ENCODE data around the gene ANK3. TPM values are rescaled to one million over a fixed set of nuclear protein-coding genes. Genes with fewer than 3 reads are reported as not detected.
"Not testable (repeated sequence)": the region's sequence is repeated elsewhere in the genome, so short reads cannot be mapped to it uniquely, and the experiment has no call there.

ANK3 gene
- total RNA-seq, 2 donors from 2014 or later: 33.3 to 51.4 TPM

- H3K27ac Mint-ChIP-seq: no peak overlapping the region
- no peaks in the 10 kb centered on the region for H3K9me3 Mint-ChIP-seq
- no peaks in the 10 kb centered on the region for H3K27me3 Mint-ChIP-seq (ENCODE audit: low read depth)
- H3K36me3 Mint-ChIP-seq (ENCODE audit: insufficient read depth in 2 of 2): no peaks in the 10 kb centered on the region
- H3K4me3 Mint-ChIP-seq: no peak overlapping the region
- H3K4me1 Mint-ChIP-seq (ENCODE audit: low read depth): no peaks in the 10 kb centered on the region
- ATAC-seq (replicated peaks in 1 of 2): no peak
- DNase-seq: no peak
Observed at GRCh38 chr10:60041489-60042133, 348.1 kb downstream of the ANK3 start.

GRCh38 chr10:60040014-60040662, 349.5 kb downstream of the ANK3 start:
- ATAC-seq (replicated peaks in 1 of 2): no peak
- Mint-ChIP-seq H3K27ac (no peak overlapping the region), H3K9me3 (no peaks in the 10 kb centered on the region), H3K36me3 (ENCODE audit: insufficient read depth in 2 of 2) (no peaks in the 10 kb centered on the region), H3K4me1 (ENCODE audit: low read depth) (no peaks in the 10 kb centered on the region), H3K4me3 (no peak overlapping the region), H3K27me3 (ENCODE audit: low read depth) (no peaks in the 10 kb centered on the region)
- DNase-seq: no peak

GRCh38 chr10:60035984-60036383, 353.7 kb downstream of the ANK3 start:
- H3K4me1 Mint-ChIP-seq (ENCODE audit: low read depth): peaks cover 17% of the 10 kb centered on the region
- no peak overlapping the region for H3K4me3 Mint-ChIP-seq
- ATAC-seq (replicated peaks in 1 of 2) (no peak), DNase-seq (no peak)
- no peaks in the 10 kb centered on the region for H3K27me3 Mint-ChIP-seq (ENCODE audit: low read depth)
- no peak overlapping the region for H3K27ac Mint-ChIP-seq
- no peaks in the 10 kb centered on the region for H3K36me3 Mint-ChIP-seq (ENCODE audit: insufficient read depth in 2 of 2)
- no peaks in the 10 kb centered on the region for H3K9me3 Mint-ChIP-seq

- not testable (repeated sequence) for H3K4me3 Mint-ChIP-seq; H3K27ac Mint-ChIP-seq; H3K27me3 Mint-ChIP-seq (ENCODE audit: low read depth); H3K9me3 Mint-ChIP-seq; ATAC-seq (replicated peaks in 1 of 2); DNase-seq; H3K36me3 Mint-ChIP-seq (ENCODE audit: insufficient read depth in 2 of 2)
- peaks cover 17% of the 10 kb centered on the region for H3K4me1 Mint-ChIP-seq (ENCODE audit: low read depth)
Observed at GRCh38 chr10:60035375-60035774, 354.3 kb downstream of the ANK3 start.

GRCh38 chr10:60032723-60033122, 357.0 kb downstream of the ANK3 start:
- DNase-seq (peak; percentile 50 to 51), ATAC-seq (replicated peaks in 1 of 2) (peak; percentile 62)
- peak overlapping the region; percentile 45 for H3K27ac Mint-ChIP-seq
- peaks cover 17% of the 10 kb centered on the region for H3K4me1 Mint-ChIP-seq (ENCODE audit: low read depth)
- peaks cover 0 to 2% of the 10 kb centered on the region in 2 donors for H3K36me3 Mint-ChIP-seq (ENCODE audit: insufficient read depth in 2 of 2)
- H3K4me3 Mint-ChIP-seq: no peak overlapping the region
- no peaks in the 10 kb centered on the region for H3K9me3 Mint-ChIP-seq
- no peaks in the 10 kb centered on the region for H3K27me3 Mint-ChIP-seq (ENCODE audit: low read depth)

GRCh38 chr10:60031664-60032063, 358.0 kb downstream of the ANK3 start:
- ATAC-seq (replicated peaks in 1 of 2) (peak; percentile 25 to 57), DNase-seq (peak in 1 of 2 donors; percentile 1)
- no peak overlapping the region for H3K4me3 Mint-ChIP-seq
- H3K27ac Mint-ChIP-seq: peak overlapping the region; percentile 27
- H3K27me3 Mint-ChIP-seq (ENCODE audit: low read depth): no peaks in the 10 kb centered on the region
- no peaks in the 10 kb centered on the region for H3K9me3 Mint-ChIP-seq
- peaks cover 0 to 2% of the 10 kb centered on the region in 2 donors for H3K36me3 Mint-ChIP-seq (ENCODE audit: insufficient read depth in 2 of 2)
- peaks cover 17% of the 10 kb centered on the region for H3K4me1 Mint-ChIP-seq (ENCODE audit: low read depth)

GRCh38 chr10:60031183-60031582, 358.5 kb downstream of the ANK3 start:
- Mint-ChIP-seq H3K9me3 (no peaks in the 10 kb centered on the region), H3K27ac (peak overlapping the region; percentile 52), H3K27me3 (ENCODE audit: low read depth) (no peaks in the 10 kb centered on the region), H3K4me1 (ENCODE audit: low read depth) (peaks cover 17% of the 10 kb centered on the region), H3K4me3 (no peak overlapping the region), H3K36me3 (ENCODE audit: insufficient read depth in 2 of 2) (peaks cover 0 to 2% of the 10 kb centered on the region in 2 donors)
- ATAC-seq (replicated peaks in 1 of 2) (no peak), DNase-seq (no peak)

GRCh38 chr10:60029475-60029874, 360.2 kb downstream of the ANK3 start:
- Mint-ChIP-seq H3K9me3 (peaks cover 0 to 2% of the 10 kb centered on the region in 2 donors), H3K27me3 (ENCODE audit: low read depth) (no peaks in the 10 kb centered on the region), H3K27ac (no peak overlapping the region), H3K36me3 (ENCODE audit: insufficient read depth in 2 of 2) (peaks cover 0 to 2% of the 10 kb centered on the region in 2 donors), H3K4me3 (no peak overlapping the region), H3K4me1 (ENCODE audit: low read depth) (peaks cover 17% of the 10 kb centered on the region)
- no peak for ATAC-seq (replicated peaks in 1 of 2)
- DNase-seq: no peak

GRCh38 chr10:60028081-60028480, 361.6 kb downstream of the ANK3 start:
- Mint-ChIP-seq H3K9me3 (peaks cover 0 to 2% of the 10 kb centered on the region in 2 donors), H3K27me3 (ENCODE audit: low read depth) (no peaks in the 10 kb centered on the region), H3K4me3 (no peak overlapping the region), H3K27ac (no peak overlapping the region), H3K4me1 (ENCODE audit: low read depth) (peaks cover 17% of the 10 kb centered on the region), H3K36me3 (ENCODE audit: insufficient read depth in 2 of 2) (peaks cover 0 to 2% of the 10 kb centered on the region in 2 donors)
- ATAC-seq (replicated peaks in 1 of 2): no peak
- no peak for DNase-seq

GRCh38 chr10:60025279-60025678, 364.4 kb downstream of the ANK3 start:
- Mint-ChIP-seq H3K9me3 (peaks cover 0 to 2% of the 10 kb centered on the region in 2 donors), H3K4me1 (ENCODE audit: low read depth) (no peaks in the 10 kb centered on the region), H3K4me3 (no peak overlapping the region), H3K27ac (no peak overlapping the region), H3K36me3 (ENCODE audit: insufficient read depth in 2 of 2) (no peaks in the 10 kb centered on the region), H3K27me3 (ENCODE audit: low read depth) (peaks cover 9% of the 10 kb centered on the region)
- DNase-seq: no peak
- ATAC-seq (replicated peaks in 1 of 2): no peak

GRCh38 chr10:60024506-60024905, 365.2 kb downstream of the ANK3 start:
- no peak overlapping the region for H3K4me3 Mint-ChIP-seq
- no peaks in the 10 kb centered on the region for H3K4me1 Mint-ChIP-seq (ENCODE audit: low read depth)
- H3K9me3 Mint-ChIP-seq: peaks cover 0 to 2% of the 10 kb centered on the region in 2 donors
- ATAC-seq (replicated peaks in 1 of 2): no peak
- H3K27me3 Mint-ChIP-seq (ENCODE audit: low read depth): peaks cover 11% of the 10 kb centered on the region
- no peak for DNase-seq
- H3K27ac Mint-ChIP-seq: no peak overlapping the region
- no peaks in the 10 kb centered on the region for H3K36me3 Mint-ChIP-seq (ENCODE audit: insufficient read depth in 2 of 2)

- Mint-ChIP-seq H3K36me3 (ENCODE audit: insufficient read depth in 2 of 2) (no peaks in the 10 kb centered on the region), H3K9me3 (peaks cover 0 to 2% of the 10 kb centered on the region in 2 donors), H3K4me1 (ENCODE audit: low read depth) (no peaks in the 10 kb centered on the region), H3K27ac (no peak overlapping the region), H3K4me3 (no peak overlapping the region), H3K27me3 (ENCODE audit: low read depth) (peaks cover 11% of the 10 kb centered on the region)
- DNase-seq: no peak
- no peak for ATAC-seq (replicated peaks in 1 of 2)
Observed at GRCh38 chr10:60023155-60023877, 366.4 kb downstream of the ANK3 start.

- no peaks in the 10 kb centered on the region for H3K4me1 Mint-ChIP-seq (ENCODE audit: low read depth)
- DNase-seq (no peak), ATAC-seq (replicated peaks in 1 of 2) (peak; percentile 56 to 65)
- no peaks in the 10 kb centered on the region for H3K36me3 Mint-ChIP-seq (ENCODE audit: insufficient read depth in 2 of 2)
- H3K27ac Mint-ChIP-seq: no peak overlapping the region
- peaks cover 11% of the 10 kb centered on the region for H3K27me3 Mint-ChIP-seq (ENCODE audit: low read depth)
- peaks cover 0 to 2% of the 10 kb centered on the region in 2 donors for H3K9me3 Mint-ChIP-seq
- no peak overlapping the region for H3K4me3 Mint-ChIP-seq
Observed at GRCh38 chr10:60021361-60021760, 368.3 kb downstream of the ANK3 start.
